Frontal cortex (tissue), 4 donors: ENCODE results near the gene CHKA. TPM values are rescaled to one million over a fixed set of nuclear protein-coding genes. Genes with fewer than 3 reads are reported as not detected.

ENCODE experiments used
- DNase-seq, 2 donors: peaks; one replicate each; pipeline ENCODE4 v3.0.0; 2012; ENCODE audit warnings: low spot score in 2 of 2
- FAIRE-seq: peaks from 2 replicates; lab custom pipeline; 2012; peaks lifted over from hg19 to GRCh38; lab: Jason Lieb, UNC
- total RNA-seq: library from RNA; depleted of rRNA; stranded (reverse); fragments of >200 nt; gene quantifications from one replicate; pipeline ENCODE4 v1.2.3, GENCODE V29; 2014
- donor health status: control.
- donor health status: control.
- donor health status: control.

The CHKA gene
- total RNA-seq, 1 donor from 2014 or later = 26.1 TPM

GRCh38 chr11:68080860-68081259, 40.3 kb downstream of the CHKA start:
- DNase-seq = no peak
- FAIRE-seq = no peak

GRCh38 chr11:68077617-68078582, 43.3 kb downstream of the CHKA start:
- FAIRE-seq = no peak
- DNase-seq = no peak

- no peak for DNase-seq
- no peak for FAIRE-seq
These were observed 44.7 kb downstream of the CHKA start for GRCh38 chr11:68076371-68077042.

GRCh38 chr11:68074584-68075352, 46.4 kb downstream of the CHKA start:
- no peak for FAIRE-seq
- no peak for DNase-seq

GRCh38 chr11:68071281-68072048, 49.7 kb downstream of the CHKA start:
- FAIRE-seq (no peak), DNase-seq (no peak)

GRCh38 chr11:68067991-68068390, 53.2 kb downstream of the CHKA start:
- no peak for DNase-seq
- FAIRE-seq = no peak

- DNase-seq = no peak
- FAIRE-seq = no peak
These were observed 54.4 kb downstream of the CHKA start for GRCh38 chr11:68066742-68067141.

GRCh38 chr11:68065841-68066240, 55.3 kb downstream of the CHKA start:
- no peak for FAIRE-seq
- DNase-seq = no peak

- no peak for DNase-seq
- no peak for FAIRE-seq
These were observed 56.3 kb downstream of the CHKA start for GRCh38 chr11:68064926-68065325.

GRCh38 chr11:68061508-68061907, 59.7 kb downstream of the CHKA start:
- DNase-seq (no peak), FAIRE-seq (no peak)

- no peak for DNase-seq
- FAIRE-seq = no peak
These were observed 63.4 kb downstream of the CHKA start for GRCh38 chr11:68057807-68058206.

GRCh38 chr11:68056317-68057285, 64.6 kb downstream of the CHKA start:
- DNase-seq (no peak), FAIRE-seq (no peak)

- no peak for FAIRE-seq
- DNase-seq = no peak
These were observed 67.0 kb downstream of the CHKA start for GRCh38 chr11:68053981-68054812.

- FAIRE-seq (no peak), DNase-seq (peak in 1 of 2 donors; percentile 34)
These were observed 68.1 kb downstream of the CHKA start for GRCh38 chr11:68053117-68053516.

- FAIRE-seq = no peak
- DNase-seq = no peak
These were observed 68.9 kb downstream of the CHKA start for GRCh38 chr11:68052137-68052873.

GRCh38 chr11:68051191-68052136, 69.7 kb downstream of the CHKA start:
- DNase-seq (peak in 1 of 2 donors; percentile 44), FAIRE-seq (no peak)
